GM19328 (cell line): ENCODE measurements around the gene BCAS1.

Source experiments
- ATAC-seq: cut with Tn5 transposase; IDR thresholded peaks from one replicate; pipeline ENCODE4 v1.9.1; 2021; ENCODE audit warnings: mild to moderate bottlenecking, moderate library complexity; ENCODE audit not compliant: unreplicated experiment

Gene BCAS1

DNA sequence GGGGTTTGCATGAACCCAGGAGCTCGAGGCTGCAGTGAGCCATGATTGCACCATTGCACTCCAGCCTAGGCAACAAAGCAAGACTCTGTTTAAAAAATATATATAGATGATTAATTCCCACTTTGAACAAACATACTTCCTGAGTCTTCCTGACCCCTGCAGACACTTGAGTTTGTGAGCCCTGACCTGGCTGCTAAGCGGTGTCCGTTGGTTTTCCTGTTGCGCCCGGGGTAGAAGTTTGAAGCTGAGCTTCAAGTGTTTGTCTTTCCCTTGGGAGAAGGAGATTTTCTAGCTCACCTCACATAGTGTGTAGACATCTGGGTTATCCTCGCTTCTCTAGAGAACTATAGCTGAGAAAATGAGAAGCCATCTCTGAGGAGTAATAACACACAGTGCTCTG, 11.7 kb upstream of the BCAS1 start:
- ATAC-seq = no peak

DNA sequence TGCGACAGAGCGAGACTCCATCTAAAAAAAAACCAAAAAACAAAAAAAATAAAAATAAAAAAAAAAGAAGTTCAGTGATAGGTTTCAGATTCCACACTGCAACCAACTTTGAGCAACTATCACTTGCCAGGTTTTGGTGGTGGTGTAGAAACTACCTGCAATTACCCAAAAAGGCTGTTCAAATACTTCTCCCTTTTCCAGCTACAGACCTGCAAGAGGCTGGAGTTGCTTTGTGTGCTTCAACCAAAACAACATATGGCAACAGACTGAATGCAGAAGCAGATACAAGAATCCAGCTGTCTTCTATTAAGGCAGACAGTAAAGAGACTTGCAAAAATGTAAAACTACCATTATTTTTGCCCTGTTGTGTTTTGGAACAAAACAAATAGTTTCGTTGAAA, 9.3 kb upstream of the BCAS1 start:
- ATAC-seq = no peak

DNA sequence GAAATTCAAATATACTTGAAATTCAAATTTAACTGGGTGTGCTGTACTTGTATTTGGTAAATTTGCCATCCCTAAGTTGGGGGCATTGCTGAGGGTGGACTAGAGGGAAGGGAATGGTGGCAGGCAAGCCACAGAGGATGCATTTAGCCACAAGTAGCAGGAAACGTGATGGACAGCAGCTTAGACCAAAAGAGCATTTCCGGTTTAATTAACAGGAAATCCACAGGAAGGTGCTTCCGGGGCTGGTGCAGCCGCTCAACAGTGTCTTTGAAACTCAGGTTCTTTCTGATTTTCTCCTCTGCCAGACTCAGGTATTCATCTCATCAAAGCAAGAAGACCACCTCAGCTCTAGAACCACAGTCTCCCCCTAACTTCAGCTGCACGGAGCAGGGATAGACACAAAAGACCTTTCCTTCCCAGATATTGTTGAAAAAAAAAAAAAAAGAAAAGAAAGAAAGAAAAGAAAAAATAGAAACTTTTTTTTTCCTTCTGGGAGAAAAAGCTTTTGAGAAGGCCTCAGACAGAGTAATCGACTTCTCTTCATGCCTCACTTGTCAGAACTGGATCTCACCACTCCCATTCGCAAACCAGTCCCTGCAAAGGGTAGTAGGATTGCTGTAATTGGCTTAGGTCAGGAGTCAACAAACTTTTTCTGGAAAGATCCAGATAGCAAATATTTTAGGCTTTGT, 8.0 kb upstream of the BCAS1 start:
- ATAC-seq = no peak

DNA sequence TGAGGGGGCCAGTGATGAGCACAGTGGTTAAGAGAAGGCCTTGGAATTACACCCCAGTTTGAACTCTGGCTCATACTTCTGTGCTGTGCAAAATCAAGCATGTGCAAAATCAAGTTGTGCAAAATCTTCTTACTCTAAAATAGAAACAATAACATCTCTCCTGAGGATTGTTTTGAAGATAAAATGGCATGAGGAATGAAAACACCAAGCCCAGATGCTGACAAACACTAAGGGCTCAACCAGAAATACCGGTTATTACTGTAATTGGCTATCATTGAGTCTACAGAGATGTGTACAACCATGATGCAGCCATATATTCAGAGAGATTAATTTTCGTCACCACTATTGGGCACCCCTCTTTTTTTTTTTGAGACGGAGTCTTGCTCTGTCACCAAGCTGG, 5.9 kb upstream of the BCAS1 start:
- ATAC-seq = no peak

DNA sequence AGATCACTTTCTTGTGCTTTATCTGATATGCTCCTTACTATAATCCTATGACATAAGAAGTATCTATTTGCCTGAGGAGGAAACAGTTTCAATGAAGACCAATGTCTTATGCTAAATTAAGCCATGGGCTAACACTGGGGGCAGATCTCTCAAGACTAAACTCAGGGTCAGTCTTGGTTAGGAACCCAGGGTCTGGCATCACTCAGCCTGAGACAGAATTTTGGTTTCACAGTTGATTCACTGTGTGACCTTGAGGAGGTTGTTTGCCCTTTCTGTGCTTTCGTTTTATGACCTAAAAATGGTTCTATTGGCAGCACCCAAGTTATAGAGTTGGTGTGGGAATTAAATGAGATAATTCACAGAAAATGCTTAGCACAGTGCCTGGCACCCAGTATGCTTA, 4.9 kb upstream of the BCAS1 start:
- ATAC-seq = no peak

DNA sequence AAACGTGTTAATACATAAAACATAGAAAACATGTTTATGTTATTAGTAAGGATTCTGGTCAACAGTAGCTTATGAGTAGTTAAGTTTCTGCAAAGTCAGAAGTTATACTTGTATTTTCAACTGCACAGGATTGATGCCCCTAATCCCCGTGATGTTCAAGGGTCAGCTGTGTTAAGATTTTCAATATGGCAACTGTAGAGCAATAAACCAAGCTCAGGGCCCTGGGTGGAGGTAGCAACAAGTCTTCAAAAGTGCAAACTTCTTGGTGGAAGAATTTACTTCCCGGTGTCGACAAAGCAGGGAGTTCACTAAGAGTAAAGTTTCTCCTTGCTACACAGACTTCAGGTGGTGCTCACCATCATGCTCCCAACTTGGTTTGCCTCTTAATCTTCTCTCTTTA, 4.1 kb upstream of the BCAS1 start:
- no peak for ATAC-seq

DNA sequence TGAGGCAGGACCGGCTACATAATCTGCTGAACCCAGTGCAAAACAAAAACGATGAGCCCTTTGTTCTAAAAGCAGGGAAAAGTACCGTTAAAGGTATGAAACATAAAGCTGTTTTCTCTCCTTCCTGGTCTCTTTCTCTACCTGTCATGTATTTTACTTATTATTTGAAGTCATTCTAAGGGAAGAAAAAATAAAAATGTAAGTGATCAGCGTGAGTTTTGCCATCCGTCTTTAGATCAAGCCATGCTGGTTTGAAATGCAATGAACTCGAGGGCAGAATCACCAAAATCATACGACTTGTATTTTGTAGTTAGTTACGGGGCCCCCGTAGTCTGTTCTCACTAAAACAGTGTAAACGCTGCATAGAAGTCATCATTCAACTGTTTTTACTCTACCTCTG, 2.9 kb upstream of the BCAS1 start:
- ATAC-seq = no peak

DNA sequence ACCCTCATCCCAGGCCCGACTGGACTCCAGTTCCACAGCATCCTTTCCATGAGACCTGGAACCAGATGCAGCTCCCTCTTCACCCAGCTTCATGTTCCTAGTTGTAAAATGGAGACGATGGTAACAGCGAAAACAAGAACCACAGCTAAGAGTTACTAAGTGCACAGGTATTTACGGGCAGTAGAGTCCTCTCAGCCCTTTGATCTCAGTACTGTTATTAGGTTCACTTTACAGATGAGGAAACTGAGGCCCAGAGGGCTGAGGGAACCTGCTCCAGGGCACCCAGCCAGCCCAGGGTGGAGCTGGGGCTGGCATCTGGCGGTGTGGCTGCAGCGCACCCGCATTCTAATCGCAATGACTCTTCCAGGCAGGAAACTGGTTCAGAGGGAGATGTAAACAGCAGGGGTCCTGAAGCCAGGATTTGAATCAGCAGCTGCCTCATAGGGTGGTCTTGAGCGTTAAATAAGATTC, 858 bp downstream of the BCAS1 start:
- no peak for ATAC-seq

DNA sequence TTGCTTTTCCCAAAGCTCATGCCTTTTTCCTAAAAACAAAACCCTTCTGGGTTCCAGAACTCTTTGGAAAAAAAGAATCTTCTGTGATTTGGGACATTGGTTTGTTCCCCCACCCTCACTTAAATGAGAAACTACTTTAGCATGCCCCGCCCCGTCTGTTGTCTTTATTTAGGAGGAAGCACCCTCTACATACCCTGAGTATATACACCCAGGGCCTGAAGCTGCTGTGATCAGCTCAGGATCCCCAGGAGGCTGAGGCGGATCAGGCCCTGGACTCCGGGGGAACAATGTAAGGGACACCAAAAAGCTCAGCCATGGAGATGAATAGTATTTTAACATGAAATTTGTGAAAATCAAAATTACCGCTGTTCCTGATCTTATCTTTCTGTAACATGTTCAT, 1.4 kb downstream of the BCAS1 start:
- no peak for ATAC-seq

DNA sequence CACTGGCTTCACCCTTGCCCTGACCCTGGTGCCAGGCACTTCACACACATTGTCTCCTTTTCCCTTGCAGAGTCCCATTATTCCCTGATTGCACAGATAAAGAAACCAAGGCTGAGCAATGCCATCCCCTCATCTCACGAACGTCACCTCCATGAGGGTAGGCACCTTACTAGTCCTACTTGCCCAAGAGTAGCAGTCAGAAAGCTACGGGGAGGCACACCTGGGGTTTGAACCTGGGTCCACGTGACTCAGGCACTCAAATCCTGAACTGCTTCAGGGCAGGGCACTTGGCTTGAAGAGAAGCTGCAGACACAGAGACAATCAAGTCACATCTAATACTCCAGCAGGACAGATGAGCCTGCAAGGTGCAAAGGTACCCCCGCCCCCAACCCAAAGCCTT, 1.9 kb downstream of the BCAS1 start:
- ATAC-seq = no peak

DNA sequence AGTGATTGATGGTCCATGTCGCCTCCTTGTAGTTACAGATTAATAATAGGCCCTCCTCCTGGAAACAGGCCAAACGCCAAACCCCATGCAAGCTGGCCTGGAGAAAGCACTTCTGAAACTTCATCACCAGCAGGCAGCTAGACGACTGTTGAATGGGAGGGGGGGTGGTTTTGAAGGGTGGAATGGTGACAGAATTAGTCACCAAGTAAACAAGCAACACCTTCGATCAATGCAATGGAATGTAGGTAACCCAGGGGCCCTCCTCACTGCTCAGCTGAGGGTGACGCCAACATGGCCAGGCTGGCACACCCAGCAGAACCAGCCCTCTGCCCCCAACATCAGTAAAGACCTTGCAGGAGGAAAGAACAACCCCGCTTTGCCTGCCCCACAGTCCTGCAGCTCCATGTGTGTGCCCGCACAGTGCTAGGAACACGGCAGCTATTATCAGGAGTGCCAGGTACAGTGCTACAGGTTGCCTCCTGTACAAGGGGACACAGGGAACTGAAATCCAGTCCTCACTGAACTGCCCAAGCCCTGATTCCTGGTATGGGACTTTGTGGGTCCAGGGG, 2.7 kb downstream of the BCAS1 start:
- no peak for ATAC-seq

DNA sequence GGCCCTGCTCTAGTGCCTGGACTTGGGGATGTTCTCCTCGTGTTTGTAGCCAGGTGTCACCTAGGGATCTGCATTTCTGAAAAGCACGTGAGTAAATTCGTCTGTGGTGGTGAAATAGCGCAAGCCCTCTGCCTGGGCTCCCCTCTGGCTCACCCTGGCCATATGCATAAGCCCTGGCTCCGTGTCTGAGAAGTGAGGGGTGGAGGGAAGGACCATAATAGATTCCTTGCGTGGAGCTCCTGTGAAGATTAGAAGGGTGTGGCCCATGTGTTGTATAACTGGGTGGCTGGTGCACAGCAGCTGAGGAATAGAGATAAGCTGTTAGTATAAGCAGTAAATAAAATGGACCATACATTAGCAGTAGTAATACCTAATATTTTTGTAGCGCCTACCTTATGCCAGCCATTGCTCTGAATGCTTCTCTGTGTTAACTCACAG, 4.8 kb downstream of the BCAS1 start:
- ATAC-seq = no peak

DNA sequence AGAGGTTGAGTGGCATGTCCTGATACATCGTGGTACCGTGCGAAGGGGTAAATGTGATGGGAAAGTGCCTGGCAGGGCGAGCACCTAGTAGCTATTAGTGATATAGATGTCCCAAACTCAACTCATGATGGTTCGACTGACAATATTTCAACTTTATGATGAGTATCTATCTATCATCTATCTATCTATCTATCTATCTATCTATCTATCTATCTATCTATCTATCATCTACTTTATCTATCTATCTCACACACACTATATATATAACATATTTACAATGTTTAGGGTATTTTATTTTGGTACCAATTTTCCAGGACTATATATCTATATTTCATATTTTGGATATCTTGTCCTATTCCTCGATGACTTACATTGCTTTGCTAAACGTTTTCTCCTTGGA, 5.5 kb downstream of the BCAS1 start:
- ATAC-seq = no peak

DNA sequence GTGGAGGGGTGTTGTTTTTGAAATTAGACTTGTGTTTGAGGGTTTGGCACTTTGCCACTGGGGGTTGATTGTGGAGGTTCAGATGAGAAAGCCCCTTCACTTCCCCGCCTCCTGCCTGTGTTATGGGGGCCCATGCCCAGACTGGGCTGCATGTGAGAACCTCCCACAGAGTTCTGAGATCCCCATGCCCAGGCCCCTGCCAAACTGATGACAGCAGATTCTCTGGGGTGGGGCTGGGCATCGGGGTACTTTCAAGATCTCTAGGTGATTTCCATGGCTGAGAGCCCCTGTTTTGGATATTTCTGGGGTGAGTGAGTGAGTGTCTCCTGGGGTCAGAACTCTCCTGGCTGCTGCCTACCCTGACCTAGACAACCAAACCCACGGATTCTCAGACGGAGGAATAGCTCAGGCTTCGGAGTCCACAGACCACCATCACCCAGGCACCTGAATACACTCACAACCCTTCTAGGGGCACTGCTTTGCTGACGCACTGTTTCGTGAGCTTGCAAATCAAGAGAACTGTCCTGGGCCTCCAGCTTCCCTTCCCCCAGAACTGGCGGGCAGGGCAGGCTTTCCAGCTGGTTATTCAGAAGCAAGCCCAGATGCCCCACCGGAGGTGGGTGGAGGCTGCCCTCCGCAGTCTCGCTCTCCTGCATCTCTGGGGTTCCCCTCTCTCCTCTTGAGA, 6.3 kb downstream of the BCAS1 start:
- ATAC-seq = no peak

DNA sequence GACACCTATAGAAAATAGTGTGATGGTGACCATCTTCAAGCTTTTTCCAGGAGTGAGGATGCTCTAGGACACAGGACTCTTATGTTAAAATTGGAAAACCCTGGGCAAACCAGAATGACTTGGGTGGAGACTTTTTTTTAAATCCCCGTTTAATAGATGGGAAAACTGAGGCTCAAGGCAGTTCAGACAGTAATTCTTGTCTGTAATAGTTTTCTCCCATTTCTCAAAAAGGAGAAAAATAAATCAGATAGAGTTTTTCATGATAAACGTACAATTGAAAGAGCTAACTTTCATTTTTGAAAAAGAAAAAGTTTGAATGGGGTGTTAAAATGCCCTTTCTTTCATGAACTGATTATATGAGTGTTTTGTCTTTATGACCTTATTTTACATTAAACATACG, 6.8 kb downstream of the BCAS1 start:
- ATAC-seq = no peak

DNA sequence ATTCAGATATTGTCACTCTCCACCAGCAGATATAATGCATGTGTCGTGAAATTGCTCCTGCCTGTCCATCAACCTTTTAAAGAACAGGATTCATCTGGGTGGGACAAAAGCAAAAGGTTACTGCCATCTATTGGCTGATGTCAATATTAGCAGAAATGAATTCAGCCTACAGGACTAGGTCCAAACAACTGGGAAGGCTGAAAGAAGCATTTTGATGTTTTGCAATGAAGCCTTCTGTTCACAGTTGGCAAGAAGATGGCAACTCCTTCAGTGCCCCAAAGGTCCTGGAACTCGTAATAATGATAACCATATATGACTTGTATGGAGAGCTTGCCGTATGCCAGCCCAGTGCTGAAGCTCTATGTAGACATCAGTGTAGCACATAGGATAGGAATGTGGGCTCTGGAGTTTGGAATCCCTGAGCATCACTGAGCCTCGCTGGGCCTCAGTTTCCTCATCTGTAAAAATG, 7.5 kb downstream of the BCAS1 start:
- peak; percentile 47 for ATAC-seq

DNA sequence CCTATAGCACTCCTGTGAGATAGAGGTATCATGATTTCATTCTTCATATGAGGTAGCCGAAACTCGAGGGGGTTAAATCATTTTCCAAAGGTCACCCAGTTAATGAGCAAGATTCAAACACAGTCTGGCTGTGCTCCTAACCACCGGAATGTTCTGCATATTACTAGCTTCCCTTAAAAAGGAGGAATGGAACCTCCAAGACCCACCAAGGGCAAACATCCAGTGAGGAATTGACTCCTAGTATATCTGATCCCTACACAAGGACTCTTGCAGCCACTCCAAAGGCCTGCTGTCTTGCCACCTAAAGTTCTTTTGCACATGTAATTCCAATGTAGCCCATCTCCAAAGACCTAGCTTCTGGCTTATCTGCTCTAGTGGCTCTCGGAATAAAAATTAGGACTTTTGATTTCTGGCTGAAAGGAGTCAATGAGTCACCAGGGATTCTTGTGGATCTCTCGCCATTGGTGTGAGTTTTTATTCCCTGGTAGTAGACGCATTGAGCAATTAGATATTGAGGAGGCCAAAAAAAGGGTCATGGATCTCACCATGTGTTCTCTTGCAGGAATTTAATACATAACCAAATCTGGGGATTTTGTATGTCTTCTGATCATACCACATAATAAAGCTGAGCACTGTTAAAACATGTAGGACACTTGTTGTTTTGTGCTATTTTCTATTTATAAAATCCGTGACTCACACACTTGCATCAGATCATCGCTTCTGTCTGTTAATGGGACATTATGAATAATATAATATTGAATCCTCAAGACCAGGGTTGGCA, 9.1 kb downstream of the BCAS1 start:
- no peak for ATAC-seq

DNA sequence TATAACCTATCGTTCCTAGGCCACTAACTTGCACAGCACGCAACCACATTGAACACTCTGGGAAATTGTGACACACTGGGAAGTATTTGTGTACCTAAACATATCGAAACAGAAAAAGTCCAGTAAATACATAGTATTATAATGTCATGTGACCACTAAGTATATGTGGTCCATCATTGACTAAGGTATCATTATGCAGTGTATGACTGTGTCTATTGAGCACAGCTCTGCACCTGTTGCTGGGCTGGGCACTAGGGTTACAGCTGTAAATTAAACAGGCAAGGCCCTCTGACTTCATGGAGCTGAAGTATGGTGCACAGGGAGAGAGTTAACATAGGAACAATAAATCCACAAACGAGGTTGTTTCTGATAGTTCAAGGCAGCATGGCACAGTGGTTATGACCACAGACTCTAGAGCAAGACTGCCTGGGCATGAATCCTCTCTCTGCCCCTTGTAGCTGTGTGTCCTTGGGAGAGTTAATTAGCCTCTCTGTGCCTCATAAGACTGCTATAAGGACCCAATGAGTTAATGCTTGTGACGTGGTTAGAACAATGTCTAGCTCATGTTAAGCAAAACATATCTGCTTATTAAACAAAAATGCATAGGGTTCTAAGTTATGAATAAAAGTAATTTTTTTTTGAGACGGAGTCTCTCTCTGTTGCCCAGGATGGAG, 10.6 kb downstream of the BCAS1 start:
- ATAC-seq = no peak

DNA sequence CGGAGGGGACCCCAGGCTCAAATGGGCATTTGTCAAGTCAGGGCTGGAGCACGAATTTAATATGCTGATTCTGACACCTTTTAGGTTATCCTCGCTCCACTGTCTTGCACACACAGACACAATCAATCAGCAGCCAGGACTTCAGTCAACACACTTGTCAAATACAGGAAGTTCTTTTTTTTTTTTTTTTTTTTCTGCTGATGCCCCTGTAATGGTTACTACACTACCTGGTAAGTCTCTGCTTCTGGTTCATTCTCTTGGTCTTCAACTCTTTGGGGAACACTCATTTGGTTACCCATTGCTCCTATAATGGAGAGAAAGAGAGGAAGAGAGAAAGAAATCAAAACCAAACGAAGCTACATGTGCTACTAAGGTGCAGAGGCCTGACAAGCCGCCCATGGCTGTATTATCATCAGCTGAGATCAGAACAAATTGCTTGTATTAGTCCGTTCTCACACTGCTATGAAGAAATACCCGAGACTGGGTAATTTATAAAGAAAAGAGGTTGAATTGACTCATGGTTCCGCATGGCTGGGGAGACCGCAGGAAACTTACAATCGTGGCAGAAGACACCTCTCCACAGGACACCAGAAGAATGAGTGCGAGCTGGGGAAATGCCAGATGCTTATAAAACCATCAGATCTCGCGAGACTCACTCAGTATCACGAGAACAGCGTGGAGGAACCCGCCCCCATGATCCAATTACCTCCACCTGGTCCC, 11.8 kb downstream of the BCAS1 start:
- no peak for ATAC-seq
